GM12892 (cell line): ENCODE measurements around the gene HAPLN3.

Experiments
- POLR2A ChIP-seq: IDR thresholded peaks from 2 replicates; pipeline ENCODE4 v1.6.1; 2011; ENCODE audit warnings: low read depth, low read length, control low read depth
- POLR2AphosphoS5 ChIP-seq: IDR thresholded peaks from 2 replicates; pipeline ENCODE4 v1.6.1; 2011; ENCODE audit warnings: low read depth, low read length, control low read depth
- TAF1 ChIP-seq: IDR thresholded peaks from 2 replicates; pipeline ENCODE4 v1.6.1; 2011; ENCODE audit warnings: low read depth, mild to moderate bottlenecking, control low read depth, low read length, borderline replicate concordance

DNA sequence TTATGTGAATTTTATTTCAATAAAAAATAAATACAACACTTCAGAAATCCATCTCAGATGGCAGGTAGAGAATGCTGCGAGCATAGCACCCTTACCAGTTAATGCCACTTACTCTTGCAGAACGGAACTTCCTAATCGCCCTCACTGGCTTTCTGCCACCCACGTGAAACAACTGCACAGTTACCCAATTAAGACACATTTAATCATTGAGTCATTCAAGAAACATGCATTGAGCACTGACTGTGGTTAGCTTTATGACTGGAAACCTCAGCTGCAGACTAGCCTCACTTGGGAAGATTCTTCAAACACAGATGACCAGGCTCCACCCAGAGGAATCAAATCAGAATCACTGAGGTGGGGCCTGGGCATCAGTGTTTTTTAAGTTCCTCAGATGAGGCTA lies 23.4 kb upstream of the HAPLN3 start:
- TF ChIP-seq TAF1 = no peak
- TF ChIP-seq POLR2A = no peak
- TF ChIP-seq POLR2AphosphoS5 = no peak
